T1000 (cell line): Measurements from ENCODE around the gene SYNGR3.

ENCODE experiments used
- DNase-seq: peaks from one replicate; lab custom pipeline; 2025; ENCODE audit warnings: mixed read lengths; lab: John Stamatoyannopoulos, UW

SYNGR3 gene

DNA sequence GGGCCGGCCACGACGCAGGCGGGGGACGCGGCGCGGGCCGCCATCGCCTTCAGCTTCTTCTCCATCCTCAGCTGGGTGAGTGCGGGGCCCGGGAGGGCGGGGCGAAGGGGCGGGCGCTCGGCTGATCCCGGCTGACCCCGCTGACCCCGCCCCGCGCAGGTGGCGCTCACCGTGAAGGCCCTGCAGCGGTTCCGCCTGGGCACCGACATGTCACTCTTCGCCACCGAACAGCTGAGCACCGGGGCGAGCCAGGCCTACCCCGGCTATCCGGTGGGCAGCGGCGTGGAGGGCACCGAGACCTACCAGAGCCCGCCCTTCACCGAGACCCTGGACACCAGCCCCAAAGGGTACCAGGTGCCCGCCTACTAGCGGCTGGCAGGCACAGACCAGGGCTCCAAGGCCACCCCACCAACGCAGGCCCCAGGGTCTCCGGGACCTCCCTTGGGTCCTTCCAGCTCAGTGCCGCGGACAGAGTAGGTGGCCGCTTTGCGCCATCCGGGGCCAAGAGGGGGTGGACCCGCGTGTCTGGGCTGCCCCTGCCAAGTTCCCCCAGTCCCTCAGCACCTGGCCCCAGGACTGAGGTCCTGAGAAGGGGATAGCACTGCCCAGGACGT is 3.0 kb downstream of the SYNGR3 start:
- DNase-seq = no peak

DNA sequence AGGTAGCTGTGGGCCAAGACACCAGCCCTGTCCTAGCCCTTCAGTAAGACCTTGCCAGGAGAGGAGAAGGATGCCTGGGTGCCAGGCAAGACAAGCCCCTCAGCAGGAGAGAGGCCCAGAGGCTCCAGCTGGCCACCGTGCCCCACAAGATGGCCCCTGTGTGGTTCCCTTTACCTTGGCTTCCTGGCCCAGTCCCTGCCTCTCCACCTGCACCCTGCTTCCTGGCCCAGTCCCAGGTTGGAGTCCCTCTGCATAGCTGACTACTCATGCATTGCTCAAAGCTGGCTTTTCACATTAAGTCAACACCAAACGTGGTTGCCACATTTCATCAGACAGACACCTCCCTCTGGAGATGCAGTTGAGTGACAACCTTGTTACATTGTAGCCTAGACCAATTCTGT is 4.0 kb downstream of the SYNGR3 start:
- no peak for DNase-seq

DNA sequence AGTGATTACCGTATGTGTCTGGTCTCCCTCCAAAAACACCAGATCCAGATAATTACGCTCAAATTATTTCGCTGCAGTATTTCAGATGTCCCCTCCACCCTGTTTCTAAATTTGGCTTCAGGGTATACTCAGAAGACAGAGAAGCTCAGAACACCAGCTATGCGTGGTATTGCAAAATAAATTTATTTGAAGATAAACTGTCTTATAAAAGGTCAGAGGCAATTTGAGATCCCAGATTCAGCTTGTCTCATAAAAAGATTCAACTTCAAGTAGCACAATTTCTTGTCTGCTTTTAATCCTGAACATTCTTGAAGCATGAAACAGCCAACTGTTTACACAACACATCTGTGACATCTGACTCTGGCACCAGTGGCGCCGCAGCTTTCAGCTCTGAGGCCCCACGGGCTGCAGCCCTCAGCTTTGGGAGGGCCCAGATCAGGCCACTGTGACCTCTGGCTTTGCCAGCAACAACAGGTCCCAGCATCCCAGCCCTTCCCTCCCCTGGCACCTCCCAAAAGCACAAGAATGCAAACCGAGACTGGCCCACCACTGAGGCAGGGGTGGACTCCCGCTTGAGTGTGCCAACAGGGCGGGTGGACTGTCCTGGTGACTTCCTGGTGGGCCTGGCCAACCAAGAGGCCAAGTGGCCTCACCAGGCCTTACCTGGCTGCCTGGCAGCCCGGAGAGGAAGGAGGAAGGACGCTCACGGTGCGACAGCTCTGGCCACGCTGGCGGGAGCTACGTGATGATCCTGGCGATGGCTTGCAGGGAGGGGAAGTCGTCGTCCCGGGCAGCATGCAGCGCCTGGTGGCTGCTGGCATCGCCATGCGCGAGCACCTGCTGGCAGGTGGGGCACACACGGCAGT is 8.0 kb downstream of the SYNGR3 start:
- no peak for DNase-seq

DNA sequence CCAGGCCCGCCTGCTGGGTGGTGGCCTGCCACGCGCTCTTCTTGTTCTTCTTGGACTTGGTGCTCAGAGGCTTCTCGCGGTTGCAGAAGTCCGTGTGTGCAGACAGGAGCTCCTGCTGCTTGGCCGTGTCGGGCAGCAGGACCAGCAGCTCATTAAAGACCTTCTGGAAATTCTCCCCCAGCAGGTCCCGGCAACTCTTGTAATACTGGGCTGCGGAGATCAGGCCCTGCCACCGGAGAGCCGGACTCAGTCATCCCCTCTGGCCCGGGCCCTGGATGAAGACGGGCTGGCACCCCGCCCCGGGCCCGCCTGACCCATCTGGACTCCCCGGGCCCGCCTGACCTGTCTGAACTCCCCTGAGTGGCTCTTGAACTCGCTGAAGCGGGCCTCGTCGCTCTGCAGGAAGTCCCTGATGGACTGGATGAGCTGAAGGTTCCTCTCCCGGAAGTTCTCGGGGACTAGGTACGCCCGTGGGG is 8.6 kb downstream of the SYNGR3 start:
- DNase-seq = no peak

DNA sequence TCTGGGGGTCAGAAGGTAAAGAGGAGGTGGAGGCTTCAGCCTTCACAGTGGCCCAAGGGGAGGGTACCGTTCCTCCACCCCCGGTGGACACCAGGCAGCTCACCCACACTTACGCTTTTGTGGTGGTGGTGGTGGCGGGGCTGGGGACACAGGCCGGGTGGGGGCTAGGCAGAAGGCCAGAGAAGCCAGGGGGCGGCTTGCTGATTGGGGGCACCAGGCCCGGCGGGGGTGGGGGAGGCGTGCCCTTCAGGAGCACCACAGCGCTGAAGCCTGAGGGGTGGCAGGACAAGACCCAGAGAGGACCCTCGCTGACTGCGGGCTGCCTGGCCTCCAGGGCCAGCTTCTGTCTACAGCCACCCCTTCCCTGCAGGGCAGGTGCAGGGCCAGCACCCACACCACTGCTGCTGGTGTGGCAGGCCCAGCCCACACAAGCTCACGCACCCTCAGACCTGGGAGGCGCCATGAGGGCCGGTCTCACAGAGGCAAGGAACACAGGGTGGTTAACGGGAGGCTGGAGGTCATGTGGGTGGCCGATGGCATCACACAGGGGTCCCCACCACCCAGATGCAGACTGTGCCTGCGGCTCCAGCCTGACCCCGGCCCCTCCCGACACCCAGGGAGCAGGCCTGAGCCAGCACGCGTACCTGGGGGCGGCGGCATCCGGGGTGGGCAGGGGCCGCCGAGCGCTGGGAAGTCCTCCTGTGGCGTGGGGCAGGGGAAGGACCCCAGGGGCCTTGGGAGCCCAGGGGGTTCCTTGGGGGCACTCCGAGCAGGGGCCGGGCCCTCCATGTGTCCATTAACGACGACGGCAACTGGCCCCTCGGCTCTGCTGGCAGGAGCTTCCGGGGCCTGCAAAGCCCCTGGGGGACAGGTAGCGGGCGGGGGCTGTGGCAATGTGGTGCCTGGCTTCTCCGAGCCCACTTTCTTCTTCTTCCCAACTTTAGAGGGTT is 9.4 kb downstream of the SYNGR3 start:
- DNase-seq = no peak

DNA sequence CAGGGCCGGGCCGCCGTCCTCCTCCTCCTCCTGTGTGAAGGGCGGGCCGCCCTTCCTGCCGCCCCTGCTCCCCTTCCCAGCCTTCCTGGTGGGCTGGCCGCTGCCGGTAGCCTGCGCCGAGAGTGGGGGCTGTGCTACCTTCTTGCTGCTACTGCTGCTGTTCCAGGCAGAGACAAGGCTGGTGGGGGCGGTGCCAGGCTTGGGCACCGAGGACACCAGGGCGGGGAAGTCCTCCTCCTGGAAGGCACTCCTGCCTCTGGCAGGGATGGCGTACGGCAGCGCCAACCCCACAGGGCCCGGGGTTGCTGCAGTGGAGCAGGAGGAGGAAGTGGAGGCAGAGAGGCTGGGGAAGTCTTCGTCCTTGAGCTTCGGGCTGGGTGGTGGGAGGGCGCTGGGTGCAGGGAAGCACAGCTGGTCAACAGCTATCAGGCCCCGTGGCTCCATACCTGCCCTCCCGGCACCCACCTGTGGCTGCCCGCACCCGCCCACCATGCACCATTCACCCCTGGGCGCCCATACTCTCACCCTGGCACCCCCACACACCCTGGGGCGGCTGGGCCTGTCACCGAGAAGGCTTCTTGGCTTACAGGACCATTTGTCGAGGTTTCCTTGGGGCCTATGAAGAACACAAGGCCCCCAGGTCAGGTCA is 10.2 kb downstream of the SYNGR3 start:
- DNase-seq = no peak

DNA sequence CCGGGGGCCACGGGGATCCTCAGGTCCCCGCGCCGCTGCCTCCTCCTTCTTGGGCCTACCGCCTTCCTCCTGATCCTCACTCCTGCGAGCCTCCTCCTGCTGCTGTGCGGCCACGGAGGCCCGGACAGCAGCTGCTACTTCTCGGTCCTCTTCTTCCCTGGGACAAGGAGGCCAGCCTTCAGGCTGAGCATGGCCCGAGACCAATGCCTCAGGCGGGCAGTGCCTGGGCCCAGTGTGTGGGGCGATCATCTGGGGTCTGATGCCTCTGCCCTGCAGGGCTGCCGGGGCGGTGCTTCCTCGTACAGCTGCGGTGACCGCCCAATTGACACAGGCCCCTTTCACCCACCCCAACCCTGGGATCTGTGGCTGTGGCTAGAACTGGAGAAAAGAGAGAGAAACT is 11.3 kb downstream of the SYNGR3 start:
- no peak for DNase-seq

DNA sequence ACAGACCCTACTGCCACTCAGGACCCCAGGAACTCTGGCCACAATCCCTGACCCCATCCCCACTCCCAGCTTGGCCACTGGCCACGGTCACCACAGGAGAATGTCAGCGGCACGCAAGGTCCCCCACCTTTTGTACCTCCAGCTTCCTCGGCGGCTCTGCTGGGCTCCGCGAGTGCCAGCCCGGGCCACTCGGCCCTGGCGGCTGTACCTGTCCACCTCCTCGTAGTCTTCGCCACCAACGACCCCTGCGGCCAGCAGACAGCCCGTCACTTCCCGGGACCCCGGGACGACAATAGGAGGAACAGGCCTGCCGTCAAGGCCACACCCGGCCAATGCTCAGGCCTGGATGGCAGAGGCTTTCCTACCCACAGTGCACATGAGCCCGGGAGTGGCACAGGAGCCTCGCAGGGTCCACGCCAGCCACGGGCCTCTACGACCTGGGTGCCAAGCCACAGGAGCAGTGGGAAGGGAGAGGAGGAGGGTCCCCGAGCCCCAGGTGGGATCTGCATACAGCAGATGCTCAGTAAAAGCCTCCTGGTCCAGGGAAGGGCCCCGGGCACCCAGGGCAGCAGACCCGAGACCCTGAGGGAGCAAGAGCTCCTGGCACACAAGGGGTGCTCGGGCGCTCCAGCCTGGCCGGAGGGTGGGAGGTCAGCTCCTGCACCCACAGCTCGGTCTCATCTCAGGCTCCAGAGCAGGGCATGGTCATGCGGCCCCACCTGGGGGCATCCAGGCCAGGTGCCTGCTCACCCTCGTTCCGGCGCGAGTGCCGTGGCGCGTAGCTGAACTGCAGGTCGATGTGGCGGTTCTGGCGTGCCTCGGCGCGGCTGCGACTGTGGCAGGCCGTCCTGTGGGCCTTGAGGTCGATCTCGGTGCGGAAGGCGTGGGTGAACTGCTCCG is 11.9 kb downstream of the SYNGR3 start:
- no peak for DNase-seq

DNA sequence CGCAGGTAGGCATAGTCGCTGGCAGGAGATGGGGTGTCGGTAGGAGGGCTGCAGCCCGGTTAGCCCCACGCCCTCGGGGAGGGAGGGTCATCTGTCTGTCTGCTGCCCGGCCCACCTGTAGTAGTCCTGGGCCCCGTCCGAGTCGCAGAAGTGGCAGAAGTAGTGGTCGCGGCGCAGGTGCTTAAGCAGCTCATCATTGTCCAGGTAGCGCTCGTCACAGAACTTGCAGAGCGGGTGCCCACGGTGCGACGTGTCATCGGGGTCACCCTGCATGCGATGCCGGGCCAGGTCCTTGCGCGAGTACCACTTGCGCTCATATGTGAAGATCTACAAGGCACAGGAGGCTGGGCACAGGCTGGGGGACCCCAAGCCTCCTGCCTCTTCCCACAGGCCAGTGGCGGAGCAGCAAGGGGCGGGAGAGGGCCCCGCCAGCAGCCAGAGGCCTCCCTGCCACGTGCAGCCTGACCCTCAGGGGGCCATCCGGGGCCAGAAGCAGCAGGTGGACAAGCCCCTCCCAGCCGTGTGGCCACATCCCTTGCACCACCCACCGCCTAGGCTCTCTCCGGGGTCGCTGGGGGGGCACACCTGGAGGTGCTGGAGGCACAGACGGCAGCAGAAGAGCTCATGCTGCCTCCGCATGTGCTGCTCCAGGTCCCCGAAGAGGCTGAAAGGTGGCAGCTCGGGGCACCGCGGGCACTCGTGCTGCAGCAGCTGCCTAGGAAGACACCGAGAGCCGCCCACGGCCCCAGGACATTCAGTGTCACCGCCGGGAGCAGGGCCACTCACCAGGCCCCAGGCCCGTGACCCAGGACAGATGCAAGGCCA is 12.8 kb downstream of the SYNGR3 start:
- DNase-seq = no peak

DNA sequence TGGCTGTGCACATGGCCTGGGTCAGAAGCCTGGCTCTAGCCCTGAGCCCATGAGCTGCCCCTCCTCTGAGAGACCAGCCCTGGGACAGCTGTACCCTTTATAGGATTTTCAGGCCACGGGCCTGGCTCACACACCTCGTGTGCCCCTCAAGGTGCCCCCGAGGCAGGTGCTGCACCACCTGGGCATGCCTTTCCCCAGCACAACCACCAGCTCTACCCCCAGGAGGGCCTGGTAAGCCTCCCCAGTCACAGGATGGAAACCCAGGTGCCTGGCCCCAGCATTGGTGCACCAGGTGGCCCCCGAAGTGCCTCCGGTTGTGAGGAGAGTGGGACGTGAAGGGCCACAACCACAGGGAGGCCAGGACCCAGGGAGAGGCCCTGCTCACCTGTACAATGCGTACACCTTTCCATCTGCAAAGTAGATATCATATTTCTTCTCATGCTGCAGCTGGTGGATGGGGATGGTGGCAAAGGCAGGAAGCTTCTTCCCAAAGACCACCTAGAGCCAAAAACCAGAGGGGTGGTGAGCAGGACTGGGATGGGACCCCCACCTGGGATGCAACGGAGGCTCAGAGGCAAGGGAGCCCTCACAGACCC is 13.6 kb downstream of the SYNGR3 start:
- DNase-seq = no peak

DNA sequence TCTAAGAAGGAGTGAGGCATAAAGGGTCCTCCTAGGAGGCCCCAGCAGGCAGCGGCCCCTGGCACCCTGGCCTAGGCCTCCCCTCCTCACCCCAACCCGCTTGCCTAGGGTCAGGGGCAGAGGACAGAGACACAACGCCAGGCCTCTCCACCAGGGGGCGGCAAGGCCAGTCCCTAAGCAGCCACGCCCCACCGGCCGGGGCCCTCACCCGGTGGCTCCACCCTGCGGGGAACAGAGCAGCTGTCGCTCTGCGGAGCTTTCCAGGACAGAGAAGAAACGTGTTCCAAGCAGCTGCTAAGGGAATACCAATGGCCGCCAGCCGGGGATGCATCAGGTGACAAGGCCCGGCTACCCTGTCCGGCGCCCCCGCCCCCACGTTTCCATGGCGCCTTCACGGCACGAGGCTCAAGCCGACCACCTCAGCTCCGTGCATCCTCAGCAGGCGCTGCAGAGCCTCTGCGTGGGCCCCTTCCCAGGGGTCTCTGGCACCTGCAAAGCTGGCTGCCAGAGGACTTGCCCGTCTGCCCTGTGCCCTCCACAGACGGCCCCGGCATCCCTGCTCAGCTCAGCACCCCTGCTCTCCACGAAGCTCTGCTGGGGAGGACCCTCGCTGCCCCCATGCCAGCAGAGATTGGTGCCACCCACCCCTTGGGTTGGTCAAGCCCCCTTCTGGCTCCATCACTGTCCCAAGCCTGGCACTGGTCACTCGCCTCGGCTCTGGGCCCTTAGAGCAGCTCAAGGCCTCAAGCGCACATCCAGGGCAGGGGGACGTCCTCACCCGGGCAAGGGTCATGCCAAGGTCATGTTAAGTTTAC is 14.3 kb downstream of the SYNGR3 start:
- peak; percentile 84 for DNase-seq

DNA sequence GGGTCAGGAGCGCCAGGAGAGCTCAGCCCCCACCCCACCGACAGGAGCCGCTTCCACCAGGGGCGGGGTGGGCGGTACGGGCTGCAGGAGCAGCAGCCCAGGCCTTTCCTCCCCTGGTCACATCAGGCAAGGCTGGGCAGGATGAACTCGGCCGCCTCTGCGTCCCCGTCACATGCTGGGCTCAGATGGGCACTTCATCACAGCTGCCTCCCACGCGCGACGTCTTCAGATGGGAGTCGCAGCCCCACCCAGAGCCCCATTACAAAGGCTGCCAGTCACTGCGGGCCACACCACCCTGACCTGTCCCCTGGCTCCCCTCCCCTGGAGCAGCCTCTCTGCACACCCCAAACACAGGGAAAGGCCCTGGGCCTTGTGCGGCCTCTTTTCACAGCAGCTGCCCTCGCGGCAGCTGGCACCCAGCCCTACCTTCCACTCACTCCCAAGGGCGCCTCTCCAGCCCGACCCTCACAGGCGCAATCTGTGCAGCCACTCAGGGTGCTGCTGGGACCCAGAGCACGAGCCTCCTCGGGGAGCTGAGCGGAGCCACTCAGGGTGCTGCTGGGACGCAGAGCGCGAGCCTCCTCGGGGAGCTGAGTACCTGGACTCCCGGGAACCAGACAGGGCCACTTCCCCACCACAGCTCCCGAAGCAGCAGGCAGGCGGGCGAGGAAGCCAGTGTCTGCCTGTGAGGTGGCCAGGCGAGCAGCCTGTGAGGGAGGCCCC is 15.2 kb downstream of the SYNGR3 start:
- no peak for DNase-seq

DNA sequence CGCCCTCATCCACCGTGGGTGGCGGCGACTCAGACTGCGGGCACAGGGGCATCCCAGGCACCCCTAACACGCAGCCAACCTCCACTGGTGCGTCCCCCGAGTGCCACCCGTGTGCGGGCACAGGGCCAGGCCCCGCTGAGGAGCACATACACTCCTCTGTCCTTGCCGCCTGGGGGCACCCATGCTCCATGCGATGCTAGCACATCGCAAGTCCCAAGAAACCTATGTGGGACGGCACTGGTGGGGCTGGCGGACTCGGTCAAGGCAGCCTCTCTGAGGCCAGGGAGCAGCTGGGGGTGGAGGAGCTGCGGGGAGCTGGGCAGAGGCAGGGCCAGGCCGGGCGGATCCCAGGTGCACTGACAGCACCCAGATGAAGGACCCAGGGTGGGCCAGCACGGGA is 15.9 kb downstream of the SYNGR3 start:
- DNase-seq = no peak

DNA sequence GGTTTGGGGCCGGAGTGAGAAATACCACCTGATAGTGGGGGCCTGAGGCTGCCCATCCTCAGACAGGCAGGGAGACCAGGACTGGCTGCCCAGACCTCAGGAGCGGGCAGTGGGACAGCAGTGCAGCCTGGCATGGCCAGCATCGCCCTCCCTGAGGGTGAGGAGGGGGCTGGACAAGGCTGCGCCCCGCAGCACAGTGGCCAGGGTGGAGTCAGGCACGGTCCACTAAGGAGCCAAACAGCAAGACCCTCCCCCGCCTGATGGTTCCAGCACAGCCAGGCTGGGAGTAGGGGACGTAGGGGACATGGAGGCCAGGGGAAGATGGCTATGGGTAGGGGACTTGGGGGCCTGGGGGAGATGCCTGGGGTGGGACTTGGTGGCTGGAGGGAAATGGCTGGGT is 16.5 kb downstream of the SYNGR3 start:
- no peak for DNase-seq

DNA sequence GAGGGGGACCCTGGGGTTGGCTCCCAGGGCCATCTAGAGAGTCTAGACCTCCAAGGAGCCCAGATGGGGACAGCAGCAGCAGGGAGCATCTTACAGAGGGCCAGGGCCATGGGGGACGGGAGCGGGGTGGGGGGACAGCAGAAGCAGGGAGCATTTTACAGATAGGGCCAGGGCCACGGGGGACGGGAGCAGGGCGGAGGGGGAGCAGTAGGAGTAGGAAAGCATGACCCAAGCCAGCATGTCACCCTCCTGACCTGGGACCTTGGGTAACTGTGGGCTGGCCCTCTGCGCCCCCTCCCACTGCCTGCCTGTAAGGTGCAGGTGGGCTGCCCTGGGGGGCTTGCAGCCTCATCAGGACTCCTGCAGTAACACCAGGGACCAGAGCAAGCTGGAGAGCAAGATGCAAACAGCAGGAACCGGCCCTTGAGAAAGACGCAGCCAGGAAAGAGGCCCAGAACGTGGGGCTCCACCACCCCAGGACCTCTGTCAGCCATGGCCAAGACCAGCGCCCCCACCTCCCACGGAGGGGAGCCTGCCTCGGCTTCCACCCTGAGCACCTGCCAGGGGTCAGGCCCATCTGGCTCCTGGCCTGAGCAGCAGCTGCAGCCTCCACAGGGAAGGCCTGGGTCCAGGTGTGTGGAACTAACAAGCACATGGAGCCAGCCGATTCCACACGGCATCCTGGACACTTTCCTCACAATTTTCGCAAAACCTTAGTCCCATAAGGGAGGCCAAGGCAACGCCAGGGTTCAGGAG is 17.5 kb downstream of the SYNGR3 start:
- no peak for DNase-seq

DNA sequence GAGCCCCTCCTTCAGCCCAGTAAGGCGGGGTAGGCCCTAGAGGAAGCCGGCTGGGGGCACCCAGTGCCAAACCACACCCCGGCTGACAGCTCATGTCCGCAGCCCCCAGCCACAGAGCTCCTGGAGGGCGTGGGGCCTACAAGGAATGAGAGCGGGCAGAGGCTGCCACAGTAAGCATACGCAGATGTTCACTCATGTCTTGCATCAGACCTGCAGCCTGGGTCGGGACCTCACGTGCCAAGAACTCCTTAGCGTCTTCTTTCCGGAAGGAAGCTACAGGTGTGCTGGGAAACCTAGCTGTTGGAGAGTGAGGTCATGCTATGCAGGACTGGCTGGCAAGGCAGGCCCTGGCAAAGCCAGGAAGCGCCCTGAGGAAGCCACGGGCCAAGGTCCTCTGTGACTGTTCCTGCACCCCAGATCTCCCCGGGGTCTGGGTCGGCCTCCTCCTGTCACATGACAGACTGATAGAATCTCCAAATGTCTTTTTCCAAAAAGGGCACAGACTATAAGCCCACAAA is 18.3 kb downstream of the SYNGR3 start:
- peak; percentile 52 for DNase-seq

DNA sequence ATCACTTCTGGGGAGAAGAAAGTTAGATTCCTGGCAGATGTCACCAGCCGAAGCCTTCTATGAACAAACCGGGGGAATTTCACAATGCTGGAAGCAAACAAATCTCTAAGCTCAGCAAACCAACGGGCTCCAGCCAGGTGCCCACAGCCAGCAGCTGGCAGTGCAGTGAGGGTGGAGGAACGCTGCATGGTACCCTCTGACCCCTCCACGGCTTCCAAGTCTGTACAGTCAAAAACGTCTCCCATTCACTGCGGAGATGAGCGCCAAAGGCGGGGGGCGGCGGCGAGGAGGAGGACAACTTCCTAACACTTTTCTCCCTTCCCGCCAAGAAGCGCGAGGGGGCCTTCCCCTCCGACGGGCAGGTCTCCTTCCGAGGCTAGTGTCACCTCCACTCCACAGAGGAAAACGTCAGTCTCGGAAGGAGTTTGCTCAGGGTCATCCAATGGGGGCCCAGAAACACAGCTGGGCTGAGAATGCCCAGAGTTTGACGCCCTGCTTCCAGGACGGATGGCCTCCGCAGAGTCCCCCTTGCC is 18.9 kb downstream of the SYNGR3 start:
- DNase-seq = no peak
